Mesendoderm (in vitro differentiated cells): ENCODE data around the gene PTGES2.

Experiments
- DNase-seq: peaks from one replicate; pipeline ENCODE4 v3.0.0; 2013
- H2AK5ac ChIP-seq: 2 replicates; pipeline ENCODE4 v1.6.1; 2013; ENCODE audit warnings: low read length, inconsistent platforms
- H2BK120ac ChIP-seq: 2 replicates; pipeline ENCODE4 v1.6.1; 2013; ENCODE audit warnings: low read depth, mild to moderate bottlenecking, low read length, moderate library complexity, mixed read lengths
- H2BK15ac ChIP-seq: replicated peaks from 2 replicates; pipeline ENCODE4 v1.6.1; 2013; ENCODE audit warnings: low read depth, mild to moderate bottlenecking, moderate library complexity
- H2BK5ac ChIP-seq: 2 replicates; pipeline ENCODE4 v1.6.1; 2013; ENCODE audit warnings: low read length, inconsistent platforms
- H3K18ac ChIP-seq: 2 replicates; pipeline ENCODE4 v1.6.1; 2013; ENCODE audit warnings: mild to moderate bottlenecking, low read length, mixed read lengths
- H3K23ac ChIP-seq: one replicate; pipeline ENCODE4 v1.6.1; 2013; ENCODE audit warnings: low read length
- H3K27ac ChIP-seq: 2 replicates; pipeline ENCODE4 v1.5.1; 2013; ENCODE audit warnings: low read depth, mild to moderate bottlenecking, inconsistent platforms, low read length, moderate library complexity
- H3K27me3 ChIP-seq: 2 replicates; pipeline ENCODE4 v1.6.1; 2013; ENCODE audit warnings: low read length, control low read depth, mild to moderate bottlenecking, inconsistent platforms; ENCODE audit not compliant: insufficient read depth, poor library complexity
- H3K36me3 ChIP-seq: 2 replicates; pipeline ENCODE4 v1.6.1; 2013; ENCODE audit warnings: low read length, inconsistent platforms; ENCODE audit not compliant: control insufficient read depth, insufficient read depth
- H3K4ac ChIP-seq: one replicate; pipeline ENCODE4 v1.6.1; 2013; ENCODE audit warnings: low read depth, mild to moderate bottlenecking, low read length, moderate library complexity
- H3K4me1 ChIP-seq: 2 replicates; pipeline ENCODE4 v1.6.1; 2013; ENCODE audit warnings: low read depth, low read length, inconsistent platforms; ENCODE audit not compliant: control insufficient read depth
- H3K4me2 ChIP-seq: 2 replicates; pipeline ENCODE4 v1.6.1; 2013; ENCODE audit warnings: low read length
- H3K4me3 ChIP-seq: 2 replicates; pipeline ENCODE4 v1.5.1; 2013; ENCODE audit warnings: mild to moderate bottlenecking, low read length
- H3K56ac ChIP-seq: one replicate; pipeline ENCODE4 v1.6.1; 2013; ENCODE audit warnings: low read length
- H3K79me1 ChIP-seq: 2 replicates; pipeline ENCODE4 v1.6.1; 2013; ENCODE audit warnings: low read length, inconsistent platforms
- H3K79me2 ChIP-seq: 2 replicates; pipeline ENCODE4 v1.6.1; 2013; ENCODE audit warnings: mild to moderate bottlenecking, low read length; ENCODE audit not compliant: control insufficient read depth, insufficient read depth
- H3K9ac ChIP-seq: 2 replicates; pipeline ENCODE4 v1.6.1; 2013; ENCODE audit warnings: low read length, inconsistent platforms
- H4K5ac ChIP-seq: one replicate; pipeline ENCODE4 v1.6.1; 2013; ENCODE audit warnings: low read length
- H4K8ac ChIP-seq: one replicate; pipeline ENCODE4 v1.6.1; 2013; ENCODE audit warnings: low read depth, mild to moderate bottlenecking, control low read depth, low read length, moderate library complexity
- WGBS: extraction: QIAGEN DNeasy Blood & Tissue Kit; methylation state at CpG from one replicate; pipeline ENCODE4 v1.1.7; 2013; ENCODE audit warnings: low lambda C conversion rate, missing lambda C conversion rate; ENCODE audit not compliant: insufficient coverage; ENCODE audit errors: extremely low coverage; 5-methylcytosine and 5-hydroxymethylcytosine counted together

Gene PTGES2

DNA sequence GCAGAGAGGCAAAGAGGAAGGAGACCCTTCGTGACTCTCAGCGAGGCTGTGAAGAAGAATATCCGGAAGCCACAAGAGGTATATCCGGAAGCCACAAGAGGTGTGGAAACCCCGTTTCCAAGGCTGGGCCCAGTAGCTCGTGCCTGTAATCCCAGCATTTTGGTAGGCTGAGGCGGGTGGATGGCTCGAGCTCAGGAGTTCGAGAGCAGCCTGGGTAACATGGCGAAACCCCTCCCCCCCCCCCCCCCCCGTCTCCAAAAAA lies 31.9 kb upstream of the PTGES2 start:
- no peak overlapping the region for H3K23ac ChIP-seq
- no peaks in the 10 kb centered on the region for H3K4me1 ChIP-seq
- DNase-seq: no peak
- peak overlapping the region; percentile 81 for H3K56ac ChIP-seq
- H2BK120ac ChIP-seq: peak overlapping the region; percentile 3
- H3K79me1 ChIP-seq: no peaks in the 10 kb centered on the region
- H3K4me2 ChIP-seq: peak overlapping the region; percentile 80
- peaks cover 4% of the 10 kb centered on the region for H3K36me3 ChIP-seq
- no peak overlapping the region for H2AK5ac ChIP-seq
- H4K5ac ChIP-seq: no peak overlapping the region
- WGBS: no CpG with 5 or more reads among the region's 11 CpGs
- H3K27me3 ChIP-seq: no peaks in the 10 kb centered on the region
- H3K18ac ChIP-seq: peak overlapping the region; percentile 35
- no peak overlapping the region for H3K4me3 ChIP-seq
- H2BK5ac ChIP-seq: no peak overlapping the region
- peak overlapping the region; percentile 85 for H3K9ac ChIP-seq
- no peak overlapping the region for H3K27ac ChIP-seq
- peak overlapping the region; percentile 81 for H3K4ac ChIP-seq
- peak overlapping the region; percentile 78 for H4K8ac ChIP-seq
- no peaks in the 10 kb centered on the region for H3K79me2 ChIP-seq
- no peak overlapping the region for H2BK15ac ChIP-seq

DNA sequence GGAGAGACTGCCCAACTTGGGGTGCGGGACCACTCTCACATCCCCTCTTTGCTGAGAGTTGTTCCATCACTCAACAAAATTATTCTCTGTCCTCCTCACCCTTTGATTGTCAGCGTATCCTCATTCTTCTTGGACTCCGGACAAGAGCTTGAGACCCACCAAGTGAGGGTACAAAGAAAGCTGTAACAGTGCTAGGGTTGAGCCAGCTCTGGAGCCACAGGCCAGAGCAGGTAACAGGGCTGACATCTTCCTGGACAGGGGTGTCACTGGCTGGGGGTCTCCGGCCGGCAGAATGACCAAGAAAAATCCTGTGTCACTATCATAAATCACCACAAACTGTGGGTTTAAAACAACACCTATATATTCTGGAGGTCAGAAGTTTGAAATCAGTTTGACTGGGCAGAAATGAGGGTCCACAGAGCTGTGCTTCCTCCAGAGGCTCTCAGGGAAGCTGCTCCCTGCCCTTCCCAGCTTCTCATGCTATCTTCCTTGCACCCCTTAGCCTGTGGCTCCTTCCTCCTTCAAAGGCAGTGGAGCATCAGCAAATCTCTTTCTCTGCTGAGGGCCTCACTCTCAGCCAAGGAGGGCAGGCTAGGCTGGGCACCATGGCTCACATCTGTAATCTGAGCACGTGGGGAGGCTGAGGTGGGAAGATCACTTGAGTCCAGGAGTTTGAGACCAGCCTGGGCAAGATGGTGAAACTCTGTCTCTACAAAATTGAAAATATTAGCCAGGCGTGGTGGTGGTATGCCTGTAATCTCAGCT lies 28.4 kb upstream of the PTGES2 start:
- Histone ChIP-seq H2BK15ac (no peak overlapping the region), H3K27ac (no peak overlapping the region), H4K5ac (no peak overlapping the region), H3K4me1 (no peaks in the 10 kb centered on the region), H3K4ac (no peak overlapping the region), H2BK120ac (no peak overlapping the region), H4K8ac (no peak overlapping the region), H3K18ac (no peak overlapping the region), H3K56ac (no peak overlapping the region), H3K4me3 (no peak overlapping the region), H3K79me1 (no peaks in the 10 kb centered on the region), H2AK5ac (no peak overlapping the region), H3K23ac (no peak overlapping the region), H3K36me3 (no peaks in the 10 kb centered on the region), H3K4me2 (no peak overlapping the region), H3K79me2 (no peaks in the 10 kb centered on the region), H3K9ac (no peak overlapping the region), H3K27me3 (no peaks in the 10 kb centered on the region), H2BK5ac (no peak overlapping the region)
- no peak for DNase-seq
- WGBS: no CpG with 5 or more reads among the region's 7 CpGs

DNA sequence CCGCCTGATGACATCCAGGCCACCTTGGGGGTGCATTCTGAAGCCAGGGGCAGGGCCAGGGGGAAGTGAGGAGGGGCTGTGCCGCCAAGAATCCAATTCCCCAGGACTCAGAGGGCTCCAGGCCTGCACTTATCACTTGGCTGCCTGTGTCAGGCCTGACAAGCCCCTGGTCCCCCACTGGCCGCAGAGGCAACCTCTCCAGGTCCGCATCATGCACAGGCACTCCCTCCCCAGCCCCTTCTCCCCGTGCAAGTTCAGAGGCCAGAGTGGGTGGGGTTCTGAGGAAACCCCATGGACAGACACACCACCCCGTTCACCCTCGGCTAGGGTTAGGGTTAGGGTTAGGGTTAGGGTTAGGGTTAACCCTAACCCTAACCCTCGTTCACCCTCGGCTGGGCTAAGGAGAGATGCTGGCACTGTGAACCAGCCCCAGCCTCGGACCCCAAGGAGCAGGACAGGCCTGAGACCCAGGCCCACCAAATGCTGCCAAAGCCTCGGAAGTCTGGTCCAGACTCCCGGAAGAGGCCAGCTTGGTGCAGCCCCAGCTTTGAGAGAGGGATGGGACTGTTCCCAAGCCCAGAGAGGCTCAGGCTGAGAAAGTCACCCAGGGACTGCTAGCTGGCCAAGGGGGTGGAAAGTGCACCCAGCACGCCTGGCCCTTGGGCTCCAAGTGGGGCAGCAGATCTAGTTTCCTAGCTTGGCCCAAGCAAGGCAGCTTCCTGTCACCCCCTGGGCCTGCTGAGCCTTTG lies 26.6 kb upstream of the PTGES2 start:
- H3K36me3 ChIP-seq: no peaks in the 10 kb centered on the region
- no peak overlapping the region for H3K56ac ChIP-seq
- no CpG with 5 or more reads among the region's 13 CpGs for WGBS
- no peak overlapping the region for H4K5ac ChIP-seq
- H3K27ac ChIP-seq: no peak overlapping the region
- H3K79me2 ChIP-seq: no peaks in the 10 kb centered on the region
- H4K8ac ChIP-seq: no peak overlapping the region
- no peak overlapping the region for H3K4me2 ChIP-seq
- no peaks in the 10 kb centered on the region for H3K27me3 ChIP-seq
- H2BK15ac ChIP-seq: no peak overlapping the region
- H2BK120ac ChIP-seq: no peak overlapping the region
- H2BK5ac ChIP-seq: no peak overlapping the region
- no peaks in the 10 kb centered on the region for H3K4me1 ChIP-seq
- H3K18ac ChIP-seq: no peak overlapping the region
- no peak overlapping the region for H3K23ac ChIP-seq
- H2AK5ac ChIP-seq: no peak overlapping the region
- H3K79me1 ChIP-seq: no peaks in the 10 kb centered on the region
- H3K9ac ChIP-seq: no peak overlapping the region
- DNase-seq: no peak
- H3K4me3 ChIP-seq: no peak overlapping the region
- no peak overlapping the region for H3K4ac ChIP-seq

DNA sequence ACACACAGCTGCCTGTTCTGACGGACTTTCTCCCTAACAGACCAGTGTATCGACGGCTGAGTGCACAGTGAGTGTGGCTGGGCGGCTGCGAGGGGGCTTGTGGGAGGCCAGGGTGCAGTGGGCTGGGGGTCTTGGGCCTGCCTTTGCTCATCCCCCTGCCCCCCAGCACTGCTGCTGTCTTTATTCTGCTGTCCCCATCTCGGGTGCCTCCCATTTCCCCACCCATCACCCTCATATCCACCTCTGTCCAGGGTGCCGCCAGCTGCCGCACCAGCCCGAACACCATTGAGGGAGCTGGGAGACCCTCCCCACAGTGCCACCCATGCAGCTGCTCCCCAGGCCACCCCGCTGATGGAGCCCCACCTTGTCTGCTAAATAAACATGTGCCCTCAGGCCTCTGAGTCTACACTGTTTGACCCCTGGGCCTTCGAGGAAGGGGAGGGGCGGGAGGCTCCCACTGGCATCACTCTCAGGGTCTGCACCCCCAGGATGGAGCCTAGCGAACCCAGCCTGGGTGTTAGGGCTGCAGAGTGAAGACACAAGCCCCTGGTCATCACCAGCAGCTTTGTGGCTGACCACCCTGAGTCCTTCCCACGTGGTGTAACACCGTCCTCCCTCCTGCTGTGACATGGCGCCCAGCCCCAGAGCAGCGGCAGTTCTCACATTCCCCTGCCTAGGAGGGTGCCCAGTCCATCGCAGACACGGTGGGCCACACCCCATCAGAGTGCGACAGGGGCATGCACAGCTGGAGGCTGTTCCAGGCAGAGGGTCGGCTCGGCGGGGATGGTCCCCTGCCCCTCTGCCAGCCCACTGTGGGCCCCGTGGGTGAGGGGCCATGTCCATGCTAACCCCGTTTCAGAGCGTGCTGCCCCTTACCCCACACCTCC lies 25.8 kb upstream of the PTGES2 start:
- H3K4me1 ChIP-seq: no peaks in the 10 kb centered on the region
- no peak overlapping the region for H4K5ac ChIP-seq
- H3K27ac ChIP-seq: no peak overlapping the region
- no peak overlapping the region for H3K18ac ChIP-seq
- no peak overlapping the region for H2BK15ac ChIP-seq
- H2BK120ac ChIP-seq: no peak overlapping the region
- no peak for DNase-seq
- no peak overlapping the region for H2BK5ac ChIP-seq
- no CpG with 5 or more reads among the region's 26 CpGs for WGBS
- no peak overlapping the region for H2AK5ac ChIP-seq
- no peak overlapping the region for H3K4me2 ChIP-seq
- no peak overlapping the region for H3K4ac ChIP-seq
- H3K79me1 ChIP-seq: no peaks in the 10 kb centered on the region
- H3K23ac ChIP-seq: no peak overlapping the region
- H3K4me3 ChIP-seq: no peak overlapping the region
- H3K36me3 ChIP-seq: no peaks in the 10 kb centered on the region
- no peaks in the 10 kb centered on the region for H3K27me3 ChIP-seq
- H3K9ac ChIP-seq: no peak overlapping the region
- H3K79me2 ChIP-seq: no peaks in the 10 kb centered on the region
- no peak overlapping the region for H3K56ac ChIP-seq
- no peak overlapping the region for H4K8ac ChIP-seq

DNA sequence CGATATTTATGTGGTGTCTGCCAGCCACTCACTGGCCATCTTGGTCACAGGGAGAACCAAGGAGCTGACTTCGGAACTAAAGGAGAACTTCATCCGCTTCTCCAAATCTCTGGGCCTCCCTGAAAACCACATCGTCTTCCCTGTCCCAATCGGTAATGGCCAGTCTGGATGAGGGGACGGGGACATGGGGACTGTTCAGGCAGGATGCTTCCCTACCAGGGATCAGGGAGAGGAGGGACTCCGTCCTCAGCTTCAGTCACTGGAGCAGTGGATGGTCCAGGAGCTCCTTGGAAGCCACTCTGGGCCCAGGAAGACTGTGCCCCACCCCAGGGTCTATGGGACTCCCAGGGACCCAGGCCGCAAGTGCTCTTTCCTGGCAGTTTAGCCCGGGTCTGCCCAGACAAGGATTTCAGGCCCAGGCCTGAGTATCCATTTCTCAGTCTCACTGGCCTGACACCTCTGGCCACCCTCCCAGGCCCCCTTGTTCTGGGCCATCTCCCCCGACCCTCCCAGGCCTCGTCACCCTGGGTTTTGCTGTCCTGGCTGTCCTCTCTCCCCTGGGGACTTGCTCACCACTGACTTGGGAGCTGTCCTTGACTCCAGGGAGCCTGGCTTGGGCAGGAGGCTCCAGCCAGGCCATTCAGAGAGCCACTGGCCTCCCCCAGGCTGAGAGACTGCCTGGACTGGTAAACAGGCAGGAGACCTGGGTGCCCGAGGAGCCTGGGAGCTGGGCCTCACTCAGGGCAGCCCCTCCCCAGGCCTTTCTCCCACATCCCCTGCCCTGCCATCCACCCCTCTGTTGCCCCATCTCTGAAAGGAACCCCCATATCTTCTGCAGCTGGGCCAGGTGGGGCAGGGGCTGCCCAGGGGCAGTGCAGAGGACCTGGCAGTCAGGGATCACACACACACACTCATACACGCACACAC lies 24.9 kb upstream of the PTGES2 start:
- Histone ChIP-seq H3K27me3 (no peaks in the 10 kb centered on the region), H3K79me2 (no peaks in the 10 kb centered on the region), H3K4me1 (no peaks in the 10 kb centered on the region), H3K27ac (no peak overlapping the region), H4K5ac (no peak overlapping the region), H3K9ac (no peak overlapping the region), H2BK5ac (no peak overlapping the region), H3K4ac (no peak overlapping the region), H3K18ac (no peak overlapping the region), H2BK120ac (no peak overlapping the region), H3K4me2 (no peak overlapping the region), H3K4me3 (no peak overlapping the region), H3K56ac (no peak overlapping the region), H3K23ac (no peak overlapping the region), H3K79me1 (no peaks in the 10 kb centered on the region), H2AK5ac (no peak overlapping the region), H4K8ac (no peak overlapping the region), H2BK15ac (no peak overlapping the region), H3K36me3 (no peaks in the 10 kb centered on the region)
- DNase-seq: no peak
- no CpG with 5 or more reads among the region's 13 CpGs for WGBS
